HCT116 (cell line): Measurements from ENCODE around the gene SLA2. TPM values are rescaled to one million over a fixed set of nuclear protein-coding genes. Genes with fewer than 3 reads are reported as not detected.

Source experiments
- ATAC-seq: fragments of 200-7000 bp; cut with Tn5 transposase; 2 replicates; pipeline ENCODE4 v1.9.1; 2020; ENCODE audit warnings: mild to moderate bottlenecking, moderate library complexity
- BruUV-seq: library from RNA; stranded (reverse); fragments of 400-500 nt; replicated peaks from 2 replicates; lab custom pipeline; 2021; lab: Mats Ljungman, UMichigan
- CTCF ChIA-PET: fragments of 300-600 bp; sonication (Branson Sonifier 250); formaldehyde crosslinking; loops from one replicate; lab custom pipeline; 2021; ENCODE audit warnings: antibody characterized with exemption; lab: Charles Lee
- POLR2A ChIA-PET: fragments of 300-600, 350-600 bp; sonication (Branson Sonifier 250); formaldehyde crosslinking; loops from one replicate; lab custom pipeline; 2021; ENCODE audit warnings: antibody characterized with exemption; lab: Charles Lee
- RAD21 ChIA-PET, 2 experiments: fragments of 300-600 bp; sonication (Branson Sonifier 250); formaldehyde crosslinking; loops; one replicate each; lab custom pipeline; 2023; ENCODE audit warnings: low total read pairs in 2 of 2; ENCODE audit not compliant: uncharacterized antibody in 2 of 2, unreplicated experiment in 2 of 2, low non-redundant PET in 1 of 2; lab: Charles Lee
- DNase-seq: peaks from one replicate; pipeline ENCODE4 v3.0.0-alpha.2; 2010; ENCODE audit warnings: low read depth, low spot score
- H2AFZ ChIP-seq: fragments of 200-600 bp; shearing (Covaris generic), sonication (generic); 2 replicates; pipeline ENCODE4 v1.6.1; 2017; ENCODE audit warnings: low read depth, mixed run types, mixed read lengths, antibody characterized with exemption, low read length; ENCODE audit not compliant: poor library complexity, severe bottlenecking
- H3K27ac ChIP-seq: 2 replicates; pipeline ENCODE4 v1.5.1; 2012; ENCODE audit warnings: low read depth, low read length
- H3K27me3 ChIP-seq: fragments of 200-600 bp; sonication (generic); 2 replicates; pipeline ENCODE4 v1.6.1; 2016; ENCODE audit warnings: mixed run types, low read length, mixed read lengths; ENCODE audit not compliant: insufficient read depth
- H3K36me3 ChIP-seq, 2 experiments: fragments of 200-500 bp in 1 of 2; fragments of 200-600 bp in 1 of 2; sonication (Bioruptor generic) in 1 of 2; sonication (generic) in 1 of 2; 2 replicates each; pipeline versions ENCODE4 v1.5.1 to v1.6.1; 2014 to 2016; ENCODE audit warnings: low read length in 2 of 2, inconsistent platforms in 1 of 2, mixed read lengths in 1 of 2, mixed run types in 1 of 2; ENCODE audit not compliant: insufficient read depth in 2 of 2, control insufficient read depth in 1 of 2
- H3K4me1 ChIP-seq, 2 experiments: fragments of 200-600 bp in 1 of 2; sonication (generic) in 1 of 2; 2 replicates each; pipeline versions ENCODE4 v1.5.1 to v1.6.1; 2012 to 2017; ENCODE audit warnings: low read length in 2 of 2, inconsistent platforms in 1 of 2, mild to moderate bottlenecking in 1 of 2, mixed read lengths in 1 of 2, mixed run types in 1 of 2, moderate library complexity in 1 of 2; ENCODE audit not compliant: insufficient read depth in 2 of 2, control insufficient read depth in 1 of 2
- H3K4me2 ChIP-seq: fragments of 200-600 bp; sonication (generic); 2 replicates; pipeline ENCODE4 v1.6.1; 2017; ENCODE audit warnings: mixed run types, low read length, mixed read lengths
- H3K4me3 ChIP-seq, 2 experiments: fragments of 200-600 bp in 1 of 2; sonication (generic) in 1 of 2; replicated peaks in 1 of 2; 2 replicates each; pipeline ENCODE4 v1.5.1; 2011 to 2016; ENCODE audit warnings: low read length in 2 of 2, control low read depth in 1 of 2, low read depth in 1 of 2, mild to moderate bottlenecking in 1 of 2, mixed read lengths in 1 of 2, mixed run types in 1 of 2
- H3K79me2 ChIP-seq: fragments of 200-600 bp; sonication (generic); 2 replicates; pipeline ENCODE4 v1.6.1; 2017; ENCODE audit warnings: mild to moderate bottlenecking, mixed run types, low read length, moderate library complexity, mixed read lengths; ENCODE audit not compliant: insufficient read depth
- H3K9ac ChIP-seq: fragments of 200-600 bp; sonication (generic); 2 replicates; pipeline ENCODE4 v1.6.1; 2016; ENCODE audit warnings: low read length, mixed read lengths
- H3K9me2 ChIP-seq: fragments of 200-600 bp; sonication (generic), shearing (Covaris generic); 2 replicates; pipeline ENCODE4 v1.6.1; 2017; ENCODE audit warnings: mixed run types, mild to moderate bottlenecking, moderate library complexity; ENCODE audit not compliant: insufficient read depth
- H3K9me3 ChIP-seq, 2 experiments: fragments of 200-500 bp in 1 of 2; fragments of 200-600 bp in 1 of 2; sonication (Bioruptor generic) in 1 of 2; sonication (generic) in 1 of 2; 2 replicates each; pipeline ENCODE4 v1.6.1; 2014 to 2017; ENCODE audit warnings: low read length in 2 of 2, mixed read lengths in 2 of 2, inconsistent platforms in 1 of 2, low read depth in 1 of 2, mild to moderate bottlenecking in 1 of 2, mixed run types in 1 of 2, moderate library complexity in 1 of 2; ENCODE audit not compliant: control insufficient read depth in 1 of 2, insufficient read depth in 1 of 2
- H4K20me1 ChIP-seq: fragments of 200-600 bp; sonication (generic), shearing (Covaris generic); 2 replicates; pipeline ENCODE4 v1.6.1; 2017; ENCODE audit warnings: mixed run types, mild to moderate bottlenecking, moderate library complexity; ENCODE audit not compliant: insufficient read depth
- ATF3 ChIP-seq: IDR thresholded peaks from 2 replicates; pipeline ENCODE4 v1.6.1; 2012
- CBX3 ChIP-seq: IDR thresholded peaks from 2 replicates; pipeline ENCODE4 v1.6.1; 2012; ENCODE audit warnings: low read depth
- CEBPB ChIP-seq: IDR thresholded peaks from 2 replicates; pipeline ENCODE4 v1.6.1; 2012; ENCODE audit warnings: low read depth
- CTCF ChIP-seq, 3 experiments: fragments of 200-600 bp in 1 of 3; sonication (generic) in 1 of 3; IDR thresholded peaks in 2 of 3; conservative IDR thresholded peaks in 1 of 3; 2 replicates each; pipeline ENCODE4 v1.5.1; 2012 to 2017; ENCODE audit warnings: low read depth in 2 of 3, low read length in 2 of 3, antibody characterized with exemption in 1 of 3, borderline replicate concordance in 1 of 3, control low read depth in 1 of 3, mild to moderate bottlenecking in 1 of 3, mixed read lengths in 1 of 3, mixed run types in 1 of 3, moderate library complexity in 1 of 3; ENCODE audit not compliant: insufficient read depth in 1 of 3
- EGR1 ChIP-seq: IDR thresholded peaks from 2 replicates; pipeline ENCODE4 v1.6.1; 2012; ENCODE audit warnings: low read depth
- ELF1 ChIP-seq: IDR thresholded peaks from 2 replicates; pipeline ENCODE4 v1.6.1; 2012; ENCODE audit warnings: low read depth, borderline replicate concordance
- EZH2 ChIP-seq: fragments of 200-600 bp; sonication (generic); IDR thresholded peaks from 2 replicates; pipeline ENCODE4 v1.6.1; 2017; ENCODE audit warnings: antibody characterized with exemption, mixed run types
- EZH2phosphoT487 ChIP-seq: fragments of 200-600 bp; IDR thresholded peaks from 2 replicates; pipeline ENCODE4 v1.6.1; 2018; ENCODE audit warnings: antibody characterized with exemption, borderline replicate concordance
- MAX ChIP-seq: IDR thresholded peaks from 2 replicates; pipeline ENCODE4 v1.6.1; 2012
- POLR2AphosphoS5 ChIP-seq: IDR thresholded peaks from 2 replicates; pipeline ENCODE4 v1.6.1; 2011; ENCODE audit warnings: mild to moderate bottlenecking, low read depth, low read length, moderate library complexity
- RAD21 ChIP-seq: IDR thresholded peaks from 2 replicates; pipeline ENCODE4 v1.6.1; 2012; ENCODE audit warnings: low read depth, mild to moderate bottlenecking
- REST ChIP-seq: IDR thresholded peaks from 2 replicates; pipeline ENCODE4 v1.6.1; 2012; ENCODE audit warnings: low read depth
- SIN3A ChIP-seq: IDR thresholded peaks from 2 replicates; pipeline ENCODE4 v1.6.1; 2012; ENCODE audit warnings: low read depth
- SP1 ChIP-seq: IDR thresholded peaks from 2 replicates; pipeline ENCODE4 v1.6.1; 2012; ENCODE audit warnings: low read depth
- SRF ChIP-seq: IDR thresholded peaks from 2 replicates; pipeline ENCODE4 v1.6.1; 2012; ENCODE audit warnings: low read depth
- YY1 ChIP-seq: IDR thresholded peaks from 2 replicates; pipeline ENCODE4 v1.6.1; 2011; ENCODE audit warnings: low read length, low read depth, moderate library complexity, mild to moderate bottlenecking; ENCODE audit not compliant: insufficient replicate concordance; ENCODE audit errors: extremely low read depth
- ZBTB33 ChIP-seq: IDR thresholded peaks from 2 replicates; pipeline ENCODE4 v1.6.1; 2011; ENCODE audit warnings: mild to moderate bottlenecking, low read length, moderate library complexity; ENCODE audit not compliant: insufficient replicate concordance; ENCODE audit errors: extremely low read depth
- ZFX ChIP-seq: fragments of 450-650 bp; IDR thresholded peaks from 2 replicates; pipeline ENCODE4 v1.6.1; 2017
- intact Hi-C: fragments of 100-400 bp; cut with micrococcal nuclease; formaldehyde crosslinking; loops from 2 replicates; pipeline ENCODE4 v1.10.0; 2022
- total RNA-seq: library from RNA; stranded (reverse); gene quantifications from one replicate; pipeline ENCODE4 v1.2.1, GENCODE V29; 2021; ENCODE audit not compliant: unreplicated experiment

SLA2 gene
- total RNA-seq, 1 experiment from 2014 or later: 0.12 TPM

GRCh38 chr20:36642136-36642535 is 3.9 kb downstream of the SLA2 start:
- no TSS peak for BruUV-seq
- Histone ChIP-seq H3K4me3 (no peak overlapping the region), H3K36me3 (no peaks in the 10 kb centered on the region), H3K9me2 (no peaks in the 10 kb centered on the region), H3K27me3 (no peaks in the 10 kb centered on the region), H3K4me1 (peaks cover 6 to 11% of the 10 kb centered on the region in 2 experiments; a peak in 3 of 4 replicates), H3K79me2 (no peaks in the 10 kb centered on the region), H3K27ac (no peak overlapping the region), H3K9me3 (no peaks in the 10 kb centered on the region), H4K20me1 (no peaks in the 10 kb centered on the region), H3K9ac (no peak overlapping the region), H3K4me2 (no peak overlapping the region), H2AFZ (no peak overlapping the region)
- ChIA-PET POLR2A (no interaction called here), CTCF (no interaction called here), RAD21 (no interaction called here)
- no peak for TF ChIP-seq SRF
- TF ChIP-seq YY1: no peak
- TF ChIP-seq POLR2AphosphoS5: no peak
- no peak for TF ChIP-seq EGR1
- TF ChIP-seq CTCF (IDR thresholded peaks at IDR 0.05 in 2 of 3, conservative IDR thresholded peaks at IDR 0.05 in 1 of 3; ENCODE audit: borderline replicate concordance in 1 of 3, insufficient read depth in 1 of 3, low read depth in 2 of 3, low read length in 2 of 3): no peak
- TF ChIP-seq RAD21: no peak
- no peak for TF ChIP-seq CEBPB
- TF ChIP-seq CBX3: no peak
- no peak for TF ChIP-seq MAX
- no peak for TF ChIP-seq ELF1
- TF ChIP-seq EZH2phosphoT487: no peak
- no peak for TF ChIP-seq ZFX
- no peak for TF ChIP-seq ZBTB33
- no peak for TF ChIP-seq ATF3
- no peak for TF ChIP-seq REST
- no peak for TF ChIP-seq SIN3A
- TF ChIP-seq SP1: no peak
- TF ChIP-seq EZH2: no peak
- intact Hi-C loops: no loop called here
- no peak for DNase-seq
- no peak for ATAC-seq
